PC-9 (cell line): ENCODE measurements around the gene DBP. TPM values are rescaled to one million over a fixed set of nuclear protein-coding genes. Genes with fewer than 3 reads are reported as not detected.
A peak's percentile ranks its signal among the peaks of the same experiment; 100 is the strongest.

Experiments
- BruUV-seq: library from RNA; stranded (reverse); fragments of 400-500 nt; replicated peaks from 2 replicates; lab custom pipeline; 2021; lab: Mats Ljungman, UMichigan
- CTCF ChIA-PET: fragments of 300-600 bp; sonication (Branson Sonifier 250); formaldehyde crosslinking; loops from one replicate; lab custom pipeline; 2022; ENCODE audit warnings: antibody characterized with exemption; lab: Charles Lee
- POLR2A ChIA-PET: fragments of 300-600 bp; sonication (Branson Sonifier 250); formaldehyde crosslinking; loops from one replicate; lab custom pipeline; 2022; ENCODE audit warnings: antibody characterized with exemption; ENCODE audit not compliant: unreplicated experiment; lab: Charles Lee
- DNase-seq, 2 experiments: peaks; one replicate each; pipeline versions ENCODE4 v3.0.0 to v3.0.0-alpha.2; 2015 to 2022; ENCODE audit warnings: mixed read lengths in 1 of 2
- H2AFZ ChIP-seq: fragments of 200-600 bp; sonication (generic); 2 replicates; pipeline ENCODE4 v1.8.1; 2017; ENCODE audit warnings: antibody characterized with exemption
- H3F3A ChIP-seq: fragments of 200-600 bp; sonication (generic); 2 replicates; pipeline ENCODE4 v1.8.1; 2017; ENCODE audit warnings: antibody characterized with exemption, mild to moderate bottlenecking, low read depth; ENCODE audit not compliant: insufficient read depth
- H3K27ac ChIP-seq: fragments of 200-600 bp; sonication (generic); 2 replicates; pipeline ENCODE4 v1.6.1; 2016; ENCODE audit warnings: mixed run types
- H3K27me3 ChIP-seq: fragments of 200-600 bp; sonication (generic); 2 replicates; pipeline ENCODE4 v1.6.1; 2016; ENCODE audit warnings: low read depth, mixed run types; ENCODE audit not compliant: insufficient read depth
- H3K36me3 ChIP-seq: fragments of 200-600 bp; sonication (generic); 2 replicates; pipeline ENCODE4 v1.6.1; 2016; ENCODE audit warnings: low read depth, mixed run types
- H3K4me1 ChIP-seq: fragments of 200-600 bp; sonication (generic); replicated peaks from 2 replicates; pipeline ENCODE4 v1.6.1; 2016; ENCODE audit warnings: mixed run types; ENCODE audit not compliant: insufficient read depth
- H3K4me2 ChIP-seq: fragments of 200-600 bp; sonication (generic); 2 replicates; pipeline ENCODE4 v1.6.1; 2017; ENCODE audit warnings: mixed run types
- H3K4me3 ChIP-seq: fragments of 200-600 bp; sonication (generic); 2 replicates; pipeline ENCODE4 v1.6.1; 2016; ENCODE audit warnings: mixed run types
- H3K79me2 ChIP-seq: fragments of 200-600 bp; sonication (generic); 2 replicates; pipeline ENCODE4 v1.6.1; 2017; ENCODE audit warnings: low read depth, mixed run types
- H3K9me2 ChIP-seq: fragments of 200-600 bp; sonication (generic); 2 replicates; pipeline ENCODE4 v1.8.1; 2017; ENCODE audit warnings: mild to moderate bottlenecking; ENCODE audit not compliant: insufficient read depth
- H3K9me3 ChIP-seq: fragments of 200-600 bp; sonication (generic); 2 replicates; pipeline ENCODE4 v1.8.1; 2016; ENCODE audit warnings: low read depth; ENCODE audit not compliant: insufficient read depth
- H4K20me1 ChIP-seq: fragments of 200-600 bp; sonication (generic); 2 replicates; pipeline ENCODE4 v1.8.1; 2017; ENCODE audit not compliant: insufficient read depth
- CTCF ChIP-seq: fragments of 200-600 bp; sonication (generic); conservative IDR thresholded peaks from 2 replicates; pipeline ENCODE4 v1.6.1; 2017; ENCODE audit warnings: mixed run types, antibody characterized with exemption, mild to moderate bottlenecking, moderate library complexity
- EZH2 ChIP-seq: fragments of 200-600 bp; sonication (generic); IDR thresholded peaks from 2 replicates; pipeline ENCODE4 v1.8.0; 2017; ENCODE audit warnings: antibody characterized with exemption, low read depth
- intact Hi-C: fragments of 100-400 bp; cut with micrococcal nuclease; formaldehyde crosslinking; loops from one replicate; pipeline ENCODE4 v1.10.0; 2022; ENCODE audit not compliant: unreplicated experiment
- total RNA-seq: library from RNA; stranded (reverse); gene quantifications from 2 replicates; pipeline ENCODE4 v1.2.3, GENCODE V29; 2021

DBP gene
- total RNA-seq, 1 experiment from 2014 or later, result 48.2 TPM

GRCh38 chr19:48656840-48657474, 19.8 kb upstream of the DBP start:
- Histone ChIP-seq H3K27me3 (no peaks in the 10 kb centered on the region), H3K79me2 (no peaks in the 10 kb centered on the region), H2AFZ (no peak overlapping the region), H3K4me1 (peaks cover 10% of the 10 kb centered on the region; the same call in 1 of the 2 replicates), H3F3A (peaks cover 18% of the 10 kb centered on the region), H3K4me3 (no peak overlapping the region), H3K9me3 (no peaks in the 10 kb centered on the region), H3K9me2 (no peaks in the 10 kb centered on the region), H3K27ac (no peak overlapping the region), H3K36me3 (no peaks in the 10 kb centered on the region), H4K20me1 (no peaks in the 10 kb centered on the region), H3K4me2 (peak overlapping the region; percentile 8; the same call in 1 of the 2 replicates)
- CTCF ChIA-PET, result interaction anchor here (0.6 to 0.7 kb wide), 2 partner anchors 8 to 17 kb away, joined by 3 to 5 read pairs; no protein-coding TSS in a partner anchor
- BruUV-seq, result no TSS peak
- POLR2A ChIA-PET, result interaction anchor here (0.7 kb wide), 1 partner anchor 546 kb away, joined by 18 read pairs; the partner anchor contains the start of gene PLA2G4C
- peak in 1 of 2 experiments; percentile 70 for DNase-seq
- TF ChIP-seq EZH2, result no peak
- TF ChIP-seq CTCF, result no peak
- intact Hi-C loops, result no loop called here

- Histone ChIP-seq H3K9me2 (no peaks in the 10 kb centered on the region), H3K36me3 (no peaks in the 10 kb centered on the region), H3K79me2 (no peaks in the 10 kb centered on the region), H3K4me3 (no peak overlapping the region), H3F3A (peaks cover 23% of the 10 kb centered on the region), H3K9me3 (no peaks in the 10 kb centered on the region), H3K4me2 (no peak overlapping the region), H2AFZ (no peak overlapping the region), H3K4me1 (peaks cover 13% of the 10 kb centered on the region), H3K27ac (no peak overlapping the region), H4K20me1 (no peaks in the 10 kb centered on the region), H3K27me3 (no peaks in the 10 kb centered on the region)
- ChIA-PET POLR2A (no interaction called here), CTCF (interaction anchor here (0.6 kb wide), 2 partner anchors 10 to 190 kb away, joined by 3 to 4 read pairs; no protein-coding TSS in a partner anchor)
- intact Hi-C loops, result no loop called here
- no peak for DNase-seq
- TF ChIP-seq EZH2, result no peak
- no peak for TF ChIP-seq CTCF
- BruUV-seq, result no TSS peak
These were observed 17.3 kb upstream of the DBP start for GRCh38 chr19:48654299-48655059.

GRCh38 chr19:48651683-48652048, 14.5 kb upstream of the DBP start:
- Histone ChIP-seq H3K9me2 (no peaks in the 10 kb centered on the region), H3F3A (peaks cover 21% of the 10 kb centered on the region; the same call in 1 of the 2 replicates), H3K79me2 (no peaks in the 10 kb centered on the region), H3K4me2 (no peak overlapping the region), H2AFZ (no peak overlapping the region), H3K27ac (no peak overlapping the region), H3K9me3 (no peaks in the 10 kb centered on the region), H3K4me3 (no peak overlapping the region), H3K36me3 (no peaks in the 10 kb centered on the region), H3K4me1 (peaks cover 14% of the 10 kb centered on the region), H4K20me1 (no peaks in the 10 kb centered on the region), H3K27me3 (no peaks in the 10 kb centered on the region)
- POLR2A ChIA-PET, result no interaction called here
- TF ChIP-seq CTCF, result no peak
- TF ChIP-seq EZH2, result no peak
- BruUV-seq, result no TSS peak
- intact Hi-C loops, result no loop called here
- DNase-seq, result no peak
- CTCF ChIA-PET, result interaction anchor here (0.7 kb wide), 1 partner anchor 322 kb away, joined by 7 read pairs; no protein-coding TSS in a partner anchor
